Activated CD8-positive, alpha-beta memory T cell treated with anti-CD3 and anti-CD28 coated beads, Interleukin-2, amount 50 U/mL, for 4 hours (primary cell): ENCODE measurements around the gene DNAH11.
"Not testable (repeated sequence)": the region's sequence is repeated elsewhere in the genome, so short reads cannot be mapped to it uniquely, and the experiment has no call there.

ENCODE experiments used
- DNase-seq: peaks from one replicate; pipeline ENCODE4 v3.0.0-alpha.2; 2020

Gene DNAH11

GRCh38 chr7:21782996-21783395 is 240.2 kb downstream of the DNAH11 start:
- no peak for DNase-seq

GRCh38 chr7:21784989-21785388 is 242.2 kb downstream of the DNAH11 start:
- no peak for DNase-seq

GRCh38 chr7:21805791-21806190 is 263.0 kb downstream of the DNAH11 start:
- DNase-seq = no peak

GRCh38 chr7:21806388-21806787 is 263.5 kb downstream of the DNAH11 start:
- no peak for DNase-seq

GRCh38 chr7:21819048-21819447 is 276.2 kb downstream of the DNAH11 start:
- no peak for DNase-seq

GRCh38 chr7:21828841-21829240 is 286.0 kb downstream of the DNAH11 start:
- no peak for DNase-seq

- no peak for DNase-seq
Observed at GRCh38 chr7:21829731-21830130, 286.9 kb downstream of the DNAH11 start.

- DNase-seq = no peak
Observed at GRCh38 chr7:21844742-21845141, 301.9 kb downstream of the DNAH11 start.

GRCh38 chr7:21850531-21851285 is 307.9 kb downstream of the DNAH11 start:
- DNase-seq = no peak

GRCh38 chr7:21851559-21851967 is 308.7 kb downstream of the DNAH11 start:
- DNase-seq = no peak

- DNase-seq = not testable (repeated sequence)
Observed at GRCh38 chr7:21865631-21866204, 322.9 kb downstream of the DNAH11 start.

- DNase-seq = no peak
Observed at GRCh38 chr7:21866731-21867130, 323.9 kb downstream of the DNAH11 start.

GRCh38 chr7:21867226-21867625 is 324.4 kb downstream of the DNAH11 start:
- no peak for DNase-seq

- no peak for DNase-seq
Observed at GRCh38 chr7:21867816-21868575, 325.2 kb downstream of the DNAH11 start.

GRCh38 chr7:21868576-21868850 is 325.7 kb downstream of the DNAH11 start:
- DNase-seq = no peak

- DNase-seq = no peak
Observed at GRCh38 chr7:21869785-21870402, 327.1 kb downstream of the DNAH11 start.

- no peak for DNase-seq
Observed at GRCh38 chr7:21883069-21883468, 340.2 kb downstream of the DNAH11 start.

- not testable (repeated sequence) for DNase-seq
Observed at GRCh38 chr7:21883501-21883900, 340.7 kb downstream of the DNAH11 start.

GRCh38 chr7:21884496-21884895 is 341.7 kb downstream of the DNAH11 start:
- DNase-seq = no peak

- no peak for DNase-seq
Observed at GRCh38 chr7:21886396-21886795, 343.6 kb downstream of the DNAH11 start.

GRCh38 chr7:21887353-21887752 is 344.5 kb downstream of the DNAH11 start:
- DNase-seq = no peak

- no peak for DNase-seq
Observed at GRCh38 chr7:21887779-21888178, 344.9 kb downstream of the DNAH11 start.

- no peak for DNase-seq
Observed at GRCh38 chr7:21891291-21891690, 348.5 kb downstream of the DNAH11 start.

GRCh38 chr7:21893401-21893800 is 350.6 kb downstream of the DNAH11 start:
- no peak for DNase-seq
